Spleen (tissue), 11 donors: ENCODE results near the gene P4HTM. TPM values are rescaled to one million over a fixed set of nuclear protein-coding genes. Genes with fewer than 3 reads are reported as not detected.

ENCODE experiments used
- DNase-seq: peaks from one replicate; pipeline ENCODE4 v3.0.0-alpha.2; 2020
- H3K27ac ChIP-seq, 8 donors: fragments of 200-600 bp; sonication (generic) in 7 of 8; 1 replicate in 4 of 8; 2 replicates in 4 of 8; pipeline versions ENCODE4 v1.5.0 to v1.8.0; 2016 to 2021; ENCODE audit warnings: inconsistent platforms in 4 of 8, mild to moderate bottlenecking in 4 of 8, moderate library complexity in 1 of 8
- H3K27me3 ChIP-seq, 7 donors: fragments of 200-600 bp; sonication (generic) in 6 of 7; replicated peaks in 1 of 7; 1 replicate in 4 of 7; 2 replicates in 3 of 7; pipeline versions ENCODE4 v1.5.0 to v1.8.0; 2016 to 2021; ENCODE audit warnings: inconsistent platforms in 3 of 7, mild to moderate bottlenecking in 1 of 7
- H3K36me3 ChIP-seq, 6 donors: fragments of 200-600 bp; sonication (generic) in 5 of 6; 1 replicate in 4 of 6; 2 replicates in 2 of 6; pipeline versions ENCODE4 v1.5.0 to v1.8.0; 2016 to 2021; ENCODE audit warnings: inconsistent platforms in 2 of 6
- H3K4me1 ChIP-seq, 6 donors: fragments of 200-600 bp; sonication (generic) in 5 of 6; 1 replicate in 3 of 6; 2 replicates in 3 of 6; pipeline versions ENCODE4 v1.5.0 to v1.8.0; 2016 to 2021; ENCODE audit warnings: inconsistent platforms in 3 of 6
- H3K4me3 ChIP-seq, 8 donors: fragments of 200-600 bp; sonication (generic) in 7 of 8; 1 replicate in 4 of 8; 2 replicates in 4 of 8; pipeline versions ENCODE4 v1.5.0 to v1.8.0; 2016 to 2021; ENCODE audit warnings: inconsistent platforms in 4 of 8, mild to moderate bottlenecking in 4 of 8, moderate library complexity in 2 of 8
- H3K9me3 ChIP-seq, 8 donors: fragments of 200-600 bp; sonication (generic) in 7 of 8; 1 replicate in 4 of 8; 2 replicates in 4 of 8; pipeline versions ENCODE4 v1.5.0 to v1.8.0; 2016 to 2021; ENCODE audit warnings: inconsistent platforms in 4 of 8
- POLR2A ChIP-seq, 3 donors: fragments of 450-650 bp; IDR thresholded peaks; one replicate each; pipeline ENCODE4 v1.5.1; 2017; ENCODE audit warnings: antibody characterized with exemption in 3 of 3, mild to moderate bottlenecking in 1 of 3
- POLR2AphosphoS5 ChIP-seq, 3 donors: sonication (generic); formaldehyde crosslinking; IDR thresholded peaks; one replicate each; pipeline ENCODE4 v1.5.1; 2017; ENCODE audit warnings: antibody characterized with exemption in 3 of 3
- WGBS, 5 donors: extraction: QIAGEN DNeasy Blood & Tissue Kit in 3 of 5; methylation state at CpG; one replicate each; pipeline versions ENCODE4 v1.1.5 to v1.1.7; 2013 to 2018; 5-methylcytosine and 5-hydroxymethylcytosine counted together
- intact Hi-C: fragments of 100-400 bp; cut with DNase I; formaldehyde crosslinking; loops from one replicate; pipeline ENCODE4 v1.15.0; 2023; ENCODE audit warnings: low total_unique reads
- polyA plus RNA-seq, 3 donors: library from polyadenylated mRNA; stranded (reverse); fragments of 200-250 nt; gene quantifications; one replicate each; pipeline ENCODE4 v1.2.1, GENCODE V29; 2013
- total RNA-seq, 7 donors: library from RNA; depleted of rRNA in 3 of 7; stranded (reverse); fragments of >200 nt in 3 of 7; fragmentation: NEBNext Ultra II Directional in 4 of 7; extraction: Animal tissue kit (Norgen Biotek cat#: 25700) in 4 of 7; gene quantifications; one replicate each; pipeline versions ENCODE4 v1.1.0 to v1.2.1, GENCODE V29; 2016 to 2021
- TF ChIP-seq, protein P1 (sequence below), 11 experiments: fragments of 200-600 bp in 7 of 11; fragments of 450-650 bp in 4 of 11; sonication (generic) in 4 of 11; IDR thresholded peaks in 8 of 11; conservative IDR thresholded peaks in 3 of 11; 1 replicate in 7 of 11; 2 replicates in 4 of 11; pipeline versions ENCODE4 v1.4.0 to v1.8.0; 2016 to 2021; ENCODE audit warnings: antibody characterized with exemption in 11 of 11, inconsistent platforms in 4 of 11, mild to moderate bottlenecking in 1 of 11
- donor health status: healthy with polysubstance abuse.
- donor health status: DM: no; HTN: no; CAD: no; lungs with moderate emphysema.
- donor health status: DM: no; HTN: no; CAD: no.
- donor health status: Bipolar disorder and iron deficiency.
- donor health status: healthy.
- donor health status: DM: no; HTN: no; CAD: no.
- donor health status: DM: yes; HTN: yes; CAD: no.

P4HTM gene
- total and polyA plus RNA-seq, 10 donors, result 20.8 to 49.3 (median 31.1) TPM

DNA sequence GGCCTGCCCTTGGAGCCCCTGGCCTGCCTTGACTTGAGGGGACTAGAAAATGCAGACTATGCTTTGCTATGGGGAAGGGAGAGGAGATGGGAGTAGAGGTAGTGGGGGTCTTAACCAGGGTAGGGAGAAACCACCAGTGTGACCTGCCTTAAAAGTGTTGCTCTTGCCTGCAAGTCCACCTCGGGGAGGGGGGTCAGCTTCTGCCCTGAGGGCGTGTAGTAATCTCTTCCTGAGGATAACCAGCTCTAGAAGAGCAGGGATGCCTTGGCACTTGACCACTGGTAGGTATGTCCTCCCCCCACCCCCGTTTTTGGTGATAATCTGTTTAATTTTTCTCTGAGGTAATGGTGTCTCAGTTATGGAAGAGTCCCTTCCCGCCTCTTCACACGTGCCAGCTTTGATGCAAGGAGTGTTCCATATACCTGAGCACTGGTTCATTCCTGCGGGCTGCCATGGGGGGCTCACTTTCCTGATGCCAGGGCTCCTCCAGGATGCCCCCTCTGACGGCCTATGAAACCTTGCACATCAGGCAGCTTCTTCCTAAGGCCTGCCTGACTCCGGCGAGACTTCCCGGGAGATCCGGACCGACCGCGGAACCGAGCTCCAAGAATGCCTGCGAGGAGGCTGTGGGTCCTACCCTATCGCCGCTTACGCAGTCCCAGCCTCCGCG, 780 bp upstream of the P4HTM start:
- WGBS, 5 donors, result 3 to 7% (median 5%) methylated on average over 21 of the region's 21 CpGs
- Histone ChIP-seq H3K27me3 (no peaks in the 10 kb centered on the region), H3K36me3 (peaks cover 0 to 30% (median 15%) of the 10 kb centered on the region in 6 donors), H3K27ac (peak overlapping the region; percentile 74 to 90 (median 85)), H3K4me1 (peaks cover 18 to 54% (median 32%) of the 10 kb centered on the region in 6 donors), H3K9me3 (no peaks in the 10 kb centered on the region), H3K4me3 (peak overlapping the region; percentile 86 to 100 (median 92))
- no peak for DNase-seq
- intact Hi-C loops, result loop anchor here (5.0 kb wide), 1 partner anchor 168 kb away; no protein-coding TSS in a partner anchor
- TF ChIP-seq POLR2AphosphoS5 (IDR thresholded peaks at IDR 0.05) (no peak), POLR2A (IDR thresholded peaks at IDR 0.05) (no peak)
- TF ChIP-seq, protein P1, sequence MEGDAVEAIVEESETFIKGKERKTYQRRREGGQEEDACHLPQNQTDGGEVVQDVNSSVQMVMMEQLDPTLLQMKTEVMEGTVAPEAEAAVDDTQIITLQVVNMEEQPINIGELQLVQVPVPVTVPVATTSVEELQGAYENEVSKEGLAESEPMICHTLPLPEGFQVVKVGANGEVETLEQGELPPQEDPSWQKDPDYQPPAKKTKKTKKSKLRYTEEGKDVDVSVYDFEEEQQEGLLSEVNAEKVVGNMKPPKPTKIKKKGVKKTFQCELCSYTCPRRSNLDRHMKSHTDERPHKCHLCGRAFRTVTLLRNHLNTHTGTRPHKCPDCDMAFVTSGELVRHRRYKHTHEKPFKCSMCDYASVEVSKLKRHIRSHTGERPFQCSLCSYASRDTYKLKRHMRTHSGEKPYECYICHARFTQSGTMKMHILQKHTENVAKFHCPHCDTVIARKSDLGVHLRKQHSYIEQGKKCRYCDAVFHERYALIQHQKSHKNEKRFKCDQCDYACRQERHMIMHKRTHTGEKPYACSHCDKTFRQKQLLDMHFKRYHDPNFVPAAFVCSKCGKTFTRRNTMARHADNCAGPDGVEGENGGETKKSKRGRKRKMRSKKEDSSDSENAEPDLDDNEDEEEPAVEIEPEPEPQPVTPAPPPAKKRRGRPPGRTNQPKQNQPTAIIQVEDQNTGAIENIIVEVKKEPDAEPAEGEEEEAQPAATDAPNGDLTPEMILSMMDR (IDR thresholded peaks at IDR 0.05 in 8 of 11, conservative IDR thresholded peaks at IDR 0.05 in 3 of 11), result peak in 1 of 11 experiments; percentile 9

DNA sequence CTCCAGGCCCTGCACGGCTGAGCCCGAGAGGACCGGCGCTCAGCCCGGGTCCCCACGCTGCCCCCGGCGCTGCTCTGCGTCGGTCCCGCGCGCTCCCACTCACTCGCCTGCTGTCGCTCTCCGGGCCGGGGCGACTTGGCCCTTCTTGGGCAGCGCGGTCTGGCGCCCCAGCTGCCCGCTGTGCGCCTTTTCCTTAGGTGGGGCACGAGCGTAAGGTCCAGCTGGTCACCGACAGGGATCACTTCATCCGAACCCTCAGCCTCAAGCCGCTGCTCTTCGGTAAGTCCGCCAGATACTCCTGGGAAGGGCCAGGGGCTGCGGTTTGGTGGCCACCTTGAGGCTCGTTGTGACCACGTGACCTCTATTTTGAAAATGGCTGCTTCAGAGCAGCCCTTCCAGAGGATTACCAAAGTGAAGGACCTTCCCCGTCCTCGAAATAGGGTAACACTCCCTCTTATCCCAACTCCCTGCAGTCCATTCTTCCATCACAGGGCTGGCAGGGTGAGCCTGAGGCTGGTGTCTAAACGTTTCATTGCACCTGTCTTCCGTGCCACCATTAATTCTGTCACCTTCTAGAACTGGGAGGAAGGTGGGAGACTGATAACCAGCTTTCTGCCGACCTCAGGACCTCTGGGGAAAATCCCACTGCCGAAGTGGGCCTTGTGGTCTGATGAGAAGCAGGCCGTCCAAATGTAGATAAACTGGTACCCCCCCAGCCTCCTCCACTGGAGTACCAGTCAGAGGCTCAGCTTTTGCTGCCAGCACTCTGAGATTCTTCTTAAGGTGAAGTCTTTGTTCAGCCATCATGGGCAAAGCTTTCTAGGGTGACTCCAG, 812 bp downstream of the P4HTM start:
- intact Hi-C loops, result no loop called here
- DNase-seq, result no peak
- Histone ChIP-seq H3K27ac (peak overlapping the region; percentile 74 to 90 (median 85)), H3K4me3 (peak overlapping the region; percentile 86 to 100 (median 92)), H3K36me3 (peaks cover 0 to 29% (median 3%) of the 10 kb centered on the region in 6 donors), H3K27me3 (no peaks in the 10 kb centered on the region), H3K4me1 (peaks cover 18 to 54% (median 32%) of the 10 kb centered on the region in 6 donors), H3K9me3 (no peaks in the 10 kb centered on the region)
- WGBS, 5 donors, result 3 to 8% (median 5%) methylated on average over 22 to 40 of the region's 40 CpGs
- TF ChIP-seq POLR2AphosphoS5 (IDR thresholded peaks at IDR 0.05), result peak in 2 of 3 donors; percentile 10 to 24
- TF ChIP-seq, protein P1 (IDR thresholded peaks at IDR 0.05 in 8 of 11, conservative IDR thresholded peaks at IDR 0.05 in 3 of 11), result no peak

DNA sequence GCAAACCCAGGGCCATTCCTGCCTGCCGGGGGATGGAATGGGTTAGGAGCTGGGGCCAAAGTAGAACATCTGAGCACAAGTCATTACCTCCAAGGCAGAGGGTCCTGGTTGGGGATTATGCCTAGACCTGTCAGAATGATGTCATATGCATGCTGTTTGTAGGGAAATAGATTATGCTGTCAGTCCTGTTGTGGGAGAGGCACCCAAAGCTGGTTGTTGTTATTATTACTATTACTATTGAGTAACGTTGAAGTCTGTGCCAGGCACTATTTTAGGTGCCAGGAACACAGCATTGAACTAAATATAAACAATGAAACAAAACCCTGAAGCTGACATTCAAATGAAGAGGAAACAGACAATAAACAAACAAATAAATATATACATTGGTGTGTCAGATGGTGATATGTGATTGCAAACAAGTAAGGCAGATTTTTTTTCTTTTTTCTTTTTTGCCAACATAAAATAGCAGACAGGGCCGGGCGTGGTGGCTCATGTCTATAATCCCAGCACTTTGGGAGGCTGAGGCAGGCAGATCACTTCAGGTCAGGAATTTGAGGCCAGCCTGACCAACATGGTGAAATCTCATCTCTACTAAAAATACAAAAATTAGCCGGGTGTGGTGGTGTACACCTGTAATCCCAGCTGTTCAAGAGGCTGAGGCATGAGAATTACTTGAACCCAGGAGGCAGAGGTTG, 2.0 kb downstream of the P4HTM start:
- Histone ChIP-seq H3K9me3 (no peaks in the 10 kb centered on the region), H3K27me3 (no peaks in the 10 kb centered on the region), H3K27ac (peak overlapping the region in 5 of 8 donors; percentile 85 to 90 (median 87)), H3K4me3 (peak overlapping the region in 2 of 8 donors; percentile 90 to 100), H3K36me3 (peaks cover 0 to 29% (median 3%) of the 10 kb centered on the region in 6 donors), H3K4me1 (peaks cover 18 to 54% (median 32%) of the 10 kb centered on the region in 6 donors)
- WGBS, 5 donors, result 78 to 92% (median 86%) methylated on average over 5 of the region's 5 CpGs
- intact Hi-C loops, result no loop called here
- DNase-seq, result peak; percentile 7
- TF ChIP-seq POLR2AphosphoS5 (IDR thresholded peaks at IDR 0.05), result no peak
- TF ChIP-seq POLR2A (IDR thresholded peaks at IDR 0.05), result no peak
- TF ChIP-seq, protein P1 (IDR thresholded peaks at IDR 0.05 in 8 of 11, conservative IDR thresholded peaks at IDR 0.05 in 3 of 11), result no peak
